H9 (cell line): ENCODE data around the gene OSBPL2. TPM values are rescaled to one million over a fixed set of nuclear protein-coding genes. Genes with fewer than 3 reads are reported as not detected.
A peak's percentile ranks its signal among the peaks of the same experiment; 100 is the strongest.

Experiments
- DNase-seq: peaks from one replicate; pipeline ENCODE4 v3.0.0-alpha.2; 2017
- H2AFZ ChIP-seq: one replicate; pipeline ENCODE4 v1.6.1; 2013; ENCODE audit warnings: mild to moderate bottlenecking, low read length, control low read depth, moderate library complexity
- H2AK5ac ChIP-seq: 2 replicates; pipeline ENCODE4 v1.6.1; 2013; ENCODE audit warnings: low read length, control low read depth, mixed read lengths; ENCODE audit not compliant: insufficient read length
- H2BK120ac ChIP-seq: one replicate; pipeline ENCODE4 v1.6.1; 2013; ENCODE audit warnings: low read depth, mild to moderate bottlenecking, low read length, control low read depth, inconsistent platforms; ENCODE audit not compliant: poor library complexity, severe bottlenecking
- H2BK12ac ChIP-seq: 2 replicates; pipeline ENCODE4 v1.6.1; 2013; ENCODE audit warnings: low read length, control low read depth, mixed read lengths, low read depth; ENCODE audit not compliant: insufficient read length
- H2BK15ac ChIP-seq: 2 replicates; pipeline ENCODE4 v1.6.1; 2013; ENCODE audit warnings: low read depth, low read length, control low read depth
- H2BK20ac ChIP-seq: one replicate; pipeline ENCODE4 v1.6.1; 2013; ENCODE audit warnings: low read depth, mild to moderate bottlenecking, low read length, control low read depth, inconsistent platforms; ENCODE audit not compliant: poor library complexity, severe bottlenecking
- H2BK5ac ChIP-seq: 2 replicates; pipeline ENCODE4 v1.6.1; 2013; ENCODE audit warnings: low read length, control low read depth, mixed read lengths; ENCODE audit not compliant: insufficient read length
- H3K14ac ChIP-seq: 2 replicates; pipeline ENCODE4 v1.6.1; 2013; ENCODE audit warnings: low read length, control low read depth; ENCODE audit not compliant: insufficient read depth
- H3K18ac ChIP-seq: 2 replicates; pipeline ENCODE4 v1.6.1; 2013; ENCODE audit warnings: low read depth, mild to moderate bottlenecking, mixed read lengths, low read length, control low read depth; ENCODE audit not compliant: insufficient read length
- H3K23ac ChIP-seq: 2 replicates; pipeline ENCODE4 v1.6.1; 2013; ENCODE audit warnings: low read length, control low read depth, mixed read lengths, low read depth; ENCODE audit not compliant: insufficient read length
- H3K23me2 ChIP-seq: 2 replicates; pipeline ENCODE4 v1.6.1; 2013; ENCODE audit warnings: low read depth, mild to moderate bottlenecking, mixed read lengths, low read length, control low read depth; ENCODE audit not compliant: insufficient read length, poor library complexity, severe bottlenecking
- H3K27ac ChIP-seq: 2 replicates; pipeline ENCODE4 v1.5.1; 2013; ENCODE audit warnings: low read length, control low read depth, mixed read lengths, low read depth; ENCODE audit not compliant: insufficient read length
- H3K27me3 ChIP-seq: 2 replicates; pipeline ENCODE4 v1.6.1; 2013; ENCODE audit warnings: low read length, control low read depth, inconsistent platforms; ENCODE audit not compliant: insufficient read depth
- H3K4ac ChIP-seq: 2 replicates; pipeline ENCODE4 v1.6.1; 2013; ENCODE audit warnings: low read depth, mild to moderate bottlenecking, control low read depth, inconsistent platforms, low read length, moderate library complexity
- H3K4me1 ChIP-seq: 2 replicates; pipeline ENCODE4 v1.6.1; 2013; ENCODE audit warnings: low read length, control low read depth, inconsistent platforms; ENCODE audit not compliant: insufficient read depth
- H3K4me2 ChIP-seq: 2 replicates; pipeline ENCODE4 v1.6.1; 2013; ENCODE audit warnings: low read length, control low read depth, mixed read lengths; ENCODE audit not compliant: insufficient read length, insufficient read depth
- H3K56ac ChIP-seq: 2 replicates; pipeline ENCODE4 v1.6.1; 2013; ENCODE audit warnings: low read depth, mild to moderate bottlenecking, mixed read lengths, low read length, control low read depth; ENCODE audit not compliant: insufficient read length
- H3K79me1 ChIP-seq: 2 replicates; pipeline ENCODE4 v1.6.1; 2013; ENCODE audit warnings: low read depth, mild to moderate bottlenecking, moderate library complexity, low read length, control low read depth, inconsistent platforms; ENCODE audit not compliant: insufficient read depth, poor library complexity, severe bottlenecking
- H3K79me2 ChIP-seq: 2 replicates; pipeline ENCODE4 v1.6.1; 2013; ENCODE audit warnings: low read length, control low read depth, inconsistent platforms; ENCODE audit not compliant: insufficient read depth
- H3K9ac ChIP-seq: 2 replicates; pipeline ENCODE4 v1.6.1; 2013; ENCODE audit warnings: low read length, control low read depth, mixed read lengths; ENCODE audit not compliant: insufficient read length; ENCODE audit errors: extremely low read depth
- H3K9me3 ChIP-seq: one replicate; pipeline ENCODE4 v1.6.1; 2013; ENCODE audit warnings: low read depth, low read length, inconsistent platforms; ENCODE audit not compliant: control insufficient read depth
- H3T11ph ChIP-seq: one replicate; pipeline ENCODE4 v1.6.1; 2013; ENCODE audit warnings: mild to moderate bottlenecking, low read length, control low read depth, inconsistent platforms
- H4K20me1 ChIP-seq: one replicate; pipeline ENCODE4 v1.6.1; 2013; ENCODE audit not compliant: control insufficient read depth, insufficient read length, insufficient read depth
- H4K5ac ChIP-seq: 2 replicates; pipeline ENCODE4 v1.6.1; 2013; ENCODE audit warnings: low read depth, mild to moderate bottlenecking, mixed read lengths, low read length, control low read depth; ENCODE audit not compliant: insufficient read length
- H4K8ac ChIP-seq: replicated peaks from 2 replicates; pipeline ENCODE4 v1.6.1; 2013; ENCODE audit warnings: low read length, control low read depth, mixed read lengths, low read depth; ENCODE audit not compliant: insufficient read length
- H4K91ac ChIP-seq: 2 replicates; pipeline ENCODE4 v1.6.1; 2013; ENCODE audit warnings: low read depth, mild to moderate bottlenecking, moderate library complexity, mixed read lengths, low read length, control low read depth; ENCODE audit not compliant: insufficient read length
- H3K27ac Mint-ChIP-seq, 3 experiments: 2 replicates in 2 of 3; 3 replicates in 1 of 3; pipeline ENCODE4 v1.8.0; 2020 to 2021; ENCODE audit warnings: mixed read lengths in 3 of 3, mild to moderate bottlenecking in 1 of 3, moderate library complexity in 1 of 3
- H3K27me3 Mint-ChIP-seq: 2 replicates; pipeline ENCODE4 v1.8.0; 2021; ENCODE audit warnings: low read depth, mild to moderate bottlenecking, moderate library complexity, mixed read lengths
- H3K36me3 Mint-ChIP-seq, 3 experiments: 2 replicates in 2 of 3; 3 replicates in 1 of 3; pipeline ENCODE4 v1.8.0; 2020 to 2021; ENCODE audit warnings: low read depth in 3 of 3, mixed read lengths in 3 of 3; ENCODE audit not compliant: insufficient read depth in 1 of 3
- H3K4me1 Mint-ChIP-seq, 2 experiments: 2 replicates each; pipeline ENCODE4 v1.8.0; 2020; ENCODE audit warnings: mixed read lengths in 2 of 2
- H3K4me3 Mint-ChIP-seq, 2 experiments: 2 replicates in 1 of 2; 3 replicates in 1 of 2; pipeline ENCODE4 v1.8.0; 2020 to 2021; ENCODE audit warnings: mild to moderate bottlenecking in 2 of 2, mixed read lengths in 2 of 2, moderate library complexity in 1 of 2
- H3K9me3 Mint-ChIP-seq, 2 experiments: 2 replicates in 1 of 2; 3 replicates in 1 of 2; pipeline ENCODE4 v1.8.0; 2020; ENCODE audit warnings: mild to moderate bottlenecking in 2 of 2, mixed read lengths in 2 of 2, moderate library complexity in 1 of 2
- CTCF ChIP-seq: fragments of 200-600 bp; sonication (generic); conservative IDR thresholded peaks from 3 replicates; pipeline ENCODE4 v1.8.0; 2021; ENCODE audit warnings: antibody characterized with exemption, mild to moderate bottlenecking
- WGBS: extraction: QIAGEN DNeasy Blood & Tissue Kit; methylation state at CpG from one replicate; pipeline ENCODE4 v1.1.7; 2013; ENCODE audit warnings: missing lambda C conversion rate, low lambda C conversion rate, mixed read lengths; ENCODE audit not compliant: insufficient read length; ENCODE audit errors: extremely low coverage; 5-methylcytosine and 5-hydroxymethylcytosine counted together
- total RNA-seq: library from RNA; stranded (reverse); gene quantifications from 2 replicates; pipeline ENCODE4 v1.2.1, GENCODE V29; 2021

The OSBPL2 gene
- total RNA-seq, 1 experiment from 2014 or later = 47.3 TPM

GRCh38 chr20:62320581-62321354 lies 82.4 kb downstream of the OSBPL2 start:
- peaks cover 0 to 2% of the 10 kb centered on the region in 2 experiments; a peak in 1 of 4 replicates for H3K4me1 Mint-ChIP-seq
- H3K79me2 ChIP-seq = no peaks in the 10 kb centered on the region
- no peaks in the 10 kb centered on the region for H4K20me1 ChIP-seq
- H2BK5ac ChIP-seq = no peak overlapping the region
- H4K91ac ChIP-seq = no peak overlapping the region
- peaks cover 35 to 81% (median 65%) of the 10 kb centered on the region in 3 experiments; a peak in 6 of 7 replicates for H3K36me3 Mint-ChIP-seq
- H3K9ac ChIP-seq = no peak overlapping the region
- H3K23ac ChIP-seq = no peak overlapping the region
- no peak overlapping the region for H3K18ac ChIP-seq
- H3K23me2 ChIP-seq = no peaks in the 10 kb centered on the region
- H3K9me3 Mint-ChIP-seq = peaks cover 3 to 23% of the 10 kb centered on the region in 2 experiments; a peak in 4 of 5 replicates
- no peak overlapping the region for H3K14ac ChIP-seq
- no peak overlapping the region for H2AFZ ChIP-seq
- no CpG with 5 or more reads among the region's 22 CpGs for WGBS
- H3K4me3 Mint-ChIP-seq = no peak overlapping the region
- no peaks in the 10 kb centered on the region for H3K79me1 ChIP-seq
- H2BK20ac ChIP-seq = no peak overlapping the region
- H3K27ac ChIP-seq = no peak overlapping the region
- no peaks in the 10 kb centered on the region for H3K4me1 ChIP-seq
- no peak overlapping the region for H4K8ac ChIP-seq
- no peaks in the 10 kb centered on the region for H3K27me3 ChIP-seq
- H3T11ph ChIP-seq = no peak overlapping the region
- H2BK15ac ChIP-seq = no peak overlapping the region
- DNase-seq = peak; percentile 72
- no peak overlapping the region for H3K4me2 ChIP-seq
- H3K27ac Mint-ChIP-seq = peak overlapping the region in 1 of 3 experiments; percentile 44; a peak in 2 of 7 replicates
- no peak overlapping the region for H2BK120ac ChIP-seq
- H2AK5ac ChIP-seq = no peak overlapping the region
- H3K9me3 ChIP-seq = no peaks in the 10 kb centered on the region
- H3K27me3 Mint-ChIP-seq = no peaks in the 10 kb centered on the region
- no peak overlapping the region for H3K56ac ChIP-seq
- no peak overlapping the region for H4K5ac ChIP-seq
- H2BK12ac ChIP-seq = no peak overlapping the region
- TF ChIP-seq CTCF = no peak
- no peak overlapping the region for H3K4ac ChIP-seq
